ENCODE measurements around the gene MMP3.

DNA sequence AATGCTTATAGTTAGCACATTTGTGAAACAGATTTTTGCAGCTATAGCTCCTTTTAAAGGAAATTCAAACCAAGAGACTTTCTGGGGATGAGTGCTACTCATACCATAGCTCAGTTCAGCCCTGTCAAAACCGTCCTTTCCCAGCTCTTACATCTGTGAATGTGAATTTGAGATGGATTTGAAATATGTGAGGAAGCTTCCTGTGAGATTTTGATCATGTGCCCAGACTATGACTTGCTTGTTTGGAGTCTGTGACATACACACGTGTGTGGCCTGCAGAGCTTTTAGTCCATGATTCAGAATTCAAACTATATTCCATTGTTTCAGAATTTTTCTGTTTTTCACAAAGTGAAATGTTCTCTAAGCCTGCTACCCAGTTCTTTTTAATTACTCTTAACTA is 41.1 kb downstream of the MMP3 start:
- TF ChIP-seq CTCF (IDR thresholded peaks at IDR 0.05) (no peak), EP300 (IDR thresholded peaks at IDR 0.05; ENCODE audit: low read depth) (no peak)

Measured in transverse colon (tissue), 3 donors.